Endothelial cell of umbilical vein (primary cell): ENCODE measurements around the gene SLC25A44. TPM values are rescaled to one million over a fixed set of nuclear protein-coding genes. Genes with fewer than 3 reads are reported as not detected.

ENCODE experiments used
- BruUV-seq: library from RNA; stranded (reverse); fragments of 400-500 nt; replicated peaks from 2 replicates; lab custom pipeline; 2021; lab: Mats Ljungman, UMichigan
- CTCF ChIA-PET: fragments of 300-600, 350-600 bp; sonication (Branson Sonifier 250); formaldehyde crosslinking; loops from one replicate; lab custom pipeline; 2021; ENCODE audit warnings: antibody characterized with exemption, inconsistent platforms; lab: Charles Lee
- POLR2A ChIA-PET: fragments of 300-600, 350-600 bp; sonication (Branson Sonifier 250); formaldehyde crosslinking; loops from one replicate; lab custom pipeline; 2021; ENCODE audit warnings: antibody characterized with exemption, inconsistent platforms; lab: Charles Lee
- DNase-seq: peaks from one replicate; pipeline ENCODE4 v3.0.0-alpha.2; 2011; ENCODE audit warnings: low read depth, low spot score
- FAIRE-seq: peaks from 2 replicates; lab custom pipeline; 2011; peaks lifted over from hg19 to GRCh38; lab: Jason Lieb, UNC
- H2AFZ ChIP-seq: 2 replicates; pipeline ENCODE4 v1.6.0; 2012; ENCODE audit warnings: low read depth, low read length, control low read depth, inconsistent platforms
- H3K27ac ChIP-seq: 2 replicates; pipeline ENCODE4 v1.5.1; 2011; ENCODE audit warnings: low read depth, mild to moderate bottlenecking, control low read depth, low read length, moderate library complexity; ENCODE audit not compliant: insufficient read depth
- H3K27me3 ChIP-seq, 2 experiments: 2 replicates each; pipeline versions ENCODE4 v1.6.0 to v1.6.1; 2011; ENCODE audit warnings: low read length in 2 of 2, mixed read lengths in 1 of 2; ENCODE audit not compliant: control insufficient read depth in 2 of 2, insufficient read depth in 2 of 2
- H3K36me3 ChIP-seq, 2 experiments: 2 replicates in 1 of 2; 3 replicates in 1 of 2; pipeline ENCODE4 v1.5.1; 2011; ENCODE audit warnings: low read length in 2 of 2, mild to moderate bottlenecking in 1 of 2, moderate library complexity in 1 of 2; ENCODE audit not compliant: control insufficient read depth in 2 of 2, insufficient read depth in 2 of 2; ENCODE audit errors: extremely low read depth in 1 of 2
- H3K4me1 ChIP-seq: 3 replicates; pipeline ENCODE4 v1.5.1; 2011; ENCODE audit warnings: mild to moderate bottlenecking, low read length; ENCODE audit not compliant: control insufficient read depth, insufficient read depth; ENCODE audit errors: extremely low read depth
- H3K4me2 ChIP-seq: 2 replicates; pipeline ENCODE4 v1.6.1; 2011; ENCODE audit warnings: low read length, control low read depth, mixed read lengths; ENCODE audit not compliant: insufficient read depth
- H3K4me3 ChIP-seq, 3 experiments: fragments of 200-600 bp in 1 of 3; sonication (generic), shearing (Covaris generic) in 1 of 3; replicated peaks in 1 of 3; 2 replicates each; pipeline ENCODE4 v1.5.1; 2011 to 2016; ENCODE audit warnings: control low read depth in 3 of 3, low read length in 3 of 3, mild to moderate bottlenecking in 2 of 3, inconsistent platforms in 1 of 3, low read depth in 1 of 3, moderate library complexity in 1 of 3; ENCODE audit not compliant: insufficient read depth in 1 of 3
- H3K79me2 ChIP-seq: 2 replicates; pipeline ENCODE4 v1.6.0; 2012; ENCODE audit warnings: low read length, inconsistent platforms; ENCODE audit not compliant: control insufficient read depth, insufficient read depth
- H3K9ac ChIP-seq: replicated peaks from 2 replicates; pipeline ENCODE3; 2011; ENCODE audit warnings: low read length, control low read depth; ENCODE audit not compliant: insufficient read depth; ENCODE audit errors: extremely low read depth
- H3K9me1 ChIP-seq: replicated peaks from 3 replicates; pipeline ENCODE4 v1.6.0; 2011; ENCODE audit warnings: mild to moderate bottlenecking, low read length; ENCODE audit not compliant: control insufficient read depth, insufficient read depth; ENCODE audit errors: extremely low read depth
- H3K9me3 ChIP-seq: replicated peaks from 2 replicates; pipeline ENCODE4 v1.5.1; 2012; ENCODE audit warnings: low read length, inconsistent platforms; ENCODE audit not compliant: control insufficient read depth, insufficient read depth
- H4K20me1 ChIP-seq: replicated peaks from 2 replicates; pipeline ENCODE3; 2011; ENCODE audit warnings: mild to moderate bottlenecking, low read length; ENCODE audit not compliant: control insufficient read depth, insufficient read depth; ENCODE audit errors: extremely low read depth
- CTCF ChIP-seq, 2 donors: IDR thresholded peaks; 1 replicate in 1 of 2; 2 replicates in 1 of 2; pipeline ENCODE4 v1.5.1; 2011; ENCODE audit warnings: low read length in 2 of 2, mild to moderate bottlenecking in 2 of 2, moderate library complexity in 2 of 2, control low read depth in 1 of 2, inconsistent platforms in 1 of 2, low read depth in 1 of 2; ENCODE audit not compliant: insufficient read depth in 1 of 2; ENCODE audit errors: extremely low read depth in 1 of 2
- GATA2 ChIP-seq: IDR thresholded peaks from 2 replicates; pipeline ENCODE4 v1.7.0; 2011; ENCODE audit warnings: low read depth, mild to moderate bottlenecking, moderate library complexity, mixed read lengths, low read length; ENCODE audit not compliant: insufficient read length, insufficient read depth
- JUN ChIP-seq: IDR thresholded peaks from 2 replicates; pipeline ENCODE4 v1.6.1; 2011; ENCODE audit warnings: borderline replicate concordance, low read depth; ENCODE audit not compliant: insufficient read length, insufficient read depth
- POLR2A ChIP-seq: IDR thresholded peaks from 2 replicates; pipeline ENCODE4 v1.6.1; 2012; ENCODE audit warnings: low read depth, mild to moderate bottlenecking, control low read depth, low read length
- POLR2AphosphoS5 ChIP-seq: IDR thresholded peaks from 2 replicates; pipeline ENCODE4 v1.6.1; 2012; ENCODE audit warnings: low read depth, mild to moderate bottlenecking, control low read depth, low read length, moderate library complexity; ENCODE audit not compliant: insufficient read depth
- dilution Hi-C: fragments of 300-500 bp; cut with MboI; formaldehyde crosslinking; loops from one replicate; pipeline ENCODE4 v1.15.0; 2019; ENCODE audit warnings: low sequenced_read_pairs; ENCODE audit not compliant: extremely low pct_ligation_motif_present
- intact Hi-C: fragments of 100-400 bp; cut with micrococcal nuclease; formaldehyde crosslinking; loops from one replicate; pipeline ENCODE4 v1.10.0; 2022
- polyA plus RNA-seq, 4 experiments: library from polyadenylated mRNA; depleted of rRNA in 3 of 4; stranded (reverse) in 3 of 4; unstranded in 1 of 4; fragments of >200 nt; gene quantifications; 2 replicates each; pipeline versions ENCODE4 v1.2.1 to v1.2.3, GENCODE V29; 2011 to 2012; ENCODE audit warnings: missing spikeins in 1 of 4
- total RNA-seq: library from RNA; stranded (reverse); gene quantifications from 2 replicates; pipeline ENCODE4 v1.2.3, GENCODE V29; 2021

Gene SLC25A44
- total and polyA plus RNA-seq, 2 donors (not counting 3 experiments of a cell fraction or from before 2014, with no cell fraction given), result 24.0 to 30.6 TPM

- peaks cover 5% of the 10 kb centered on the region for H3K79me2 ChIP-seq
- H3K36me3 ChIP-seq, result peaks cover 2 to 18% of the 10 kb centered on the region in 2 experiments
- CTCF ChIA-PET, result interaction anchor here (0.5 to 8.8 kb wide), 10 partner anchors 12 to 200 kb away, joined by 3 to 489 read pairs (median 22); partner anchors contain the start of gene PMF1
- no peak for TF ChIP-seq GATA2
- no peak for TF ChIP-seq JUN
- no peak for TF ChIP-seq POLR2AphosphoS5
- no peak for TF ChIP-seq POLR2A
- TF ChIP-seq CTCF (IDR thresholded peaks at IDR 0.05; ENCODE audit: extremely low read depth in 1 of 2, insufficient read depth in 1 of 2, low read depth in 1 of 2, low read length in 2 of 2), result no peak
- peaks cover 6% of the 10 kb centered on the region for H3K4me1 ChIP-seq
- dilution Hi-C loops, result loop anchor here (10.0 kb wide), 1 partner anchor 91 kb away; no protein-coding TSS in a partner anchor
- no peaks in the 10 kb centered on the region for H3K9me3 ChIP-seq
- no peak overlapping the region for H3K4me2 ChIP-seq
- BruUV-seq, result no TSS peak
- intact Hi-C loops, result loop anchor here (5.0 kb wide), 1 partner anchor 34 kb away; the partner anchor contains the start of gene SLC25A44
- POLR2A ChIA-PET, result no interaction called here
- FAIRE-seq, result no peak
- no peaks in the 10 kb centered on the region for H4K20me1 ChIP-seq
- H3K9ac ChIP-seq, result no peak overlapping the region
- no peak overlapping the region for H3K27ac ChIP-seq
- H3K9me1 ChIP-seq, result no peaks in the 10 kb centered on the region
- no peak overlapping the region for H3K4me3 ChIP-seq
- no peak overlapping the region for H2AFZ ChIP-seq
- no peaks in the 10 kb centered on the region for H3K27me3 ChIP-seq
- no peak for DNase-seq
These were observed 32.2 kb downstream of the SLC25A44 start for GRCh38 chr1:156226116-156226538.
